Esophagus muscularis mucosa (tissue), 4 donors: ENCODE measurements around the gene SCGB3A1.

Source experiments
- EP300 ChIP-seq: sonication (generic); formaldehyde crosslinking; IDR thresholded peaks from one replicate; pipeline ENCODE4 v1.6.1; 2017; ENCODE audit warnings: antibody characterized with exemption
- POLR2A ChIP-seq: fragments of 450-650 bp; IDR thresholded peaks from one replicate; pipeline ENCODE4 v1.6.1; 2017; ENCODE audit warnings: antibody characterized with exemption, moderate library complexity, mild to moderate bottlenecking, low read depth
- POLR2AphosphoS5 ChIP-seq, 2 donors: sonication (generic); formaldehyde crosslinking; IDR thresholded peaks; one replicate each; pipeline ENCODE4 v1.6.1; 2017; ENCODE audit warnings: antibody characterized with exemption in 2 of 2
- TF ChIP-seq, protein P1 (sequence below), 3 experiments: fragments of 200-600 bp in 2 of 3; fragments of 450-650 bp in 1 of 3; sonication (generic) in 2 of 3; IDR thresholded peaks; one replicate each; pipeline ENCODE4 v1.5.1; 2017 to 2019; ENCODE audit warnings: antibody characterized with exemption in 3 of 3, mild to moderate bottlenecking in 2 of 3, moderate library complexity in 1 of 3

DNA sequence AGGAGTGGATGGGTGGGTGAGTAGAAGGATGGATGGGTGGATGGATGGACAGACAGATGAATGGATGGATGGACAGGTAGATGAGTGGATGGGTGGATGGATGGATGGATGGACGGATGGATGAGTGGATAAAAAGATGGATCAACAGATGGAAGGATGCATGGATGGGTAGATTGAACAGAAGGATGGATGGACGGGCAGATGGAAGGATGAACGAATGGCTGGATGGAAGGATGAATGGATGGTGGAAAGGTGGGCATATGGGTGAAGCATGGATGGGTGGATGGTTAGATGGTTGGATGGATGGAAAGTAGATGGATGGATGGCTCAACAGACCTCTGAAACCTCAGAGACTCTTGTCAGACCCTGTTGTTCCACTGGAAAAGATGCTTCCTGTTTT is 48.0 kb upstream of the SCGB3A1 start:
- TF ChIP-seq, protein P1, sequence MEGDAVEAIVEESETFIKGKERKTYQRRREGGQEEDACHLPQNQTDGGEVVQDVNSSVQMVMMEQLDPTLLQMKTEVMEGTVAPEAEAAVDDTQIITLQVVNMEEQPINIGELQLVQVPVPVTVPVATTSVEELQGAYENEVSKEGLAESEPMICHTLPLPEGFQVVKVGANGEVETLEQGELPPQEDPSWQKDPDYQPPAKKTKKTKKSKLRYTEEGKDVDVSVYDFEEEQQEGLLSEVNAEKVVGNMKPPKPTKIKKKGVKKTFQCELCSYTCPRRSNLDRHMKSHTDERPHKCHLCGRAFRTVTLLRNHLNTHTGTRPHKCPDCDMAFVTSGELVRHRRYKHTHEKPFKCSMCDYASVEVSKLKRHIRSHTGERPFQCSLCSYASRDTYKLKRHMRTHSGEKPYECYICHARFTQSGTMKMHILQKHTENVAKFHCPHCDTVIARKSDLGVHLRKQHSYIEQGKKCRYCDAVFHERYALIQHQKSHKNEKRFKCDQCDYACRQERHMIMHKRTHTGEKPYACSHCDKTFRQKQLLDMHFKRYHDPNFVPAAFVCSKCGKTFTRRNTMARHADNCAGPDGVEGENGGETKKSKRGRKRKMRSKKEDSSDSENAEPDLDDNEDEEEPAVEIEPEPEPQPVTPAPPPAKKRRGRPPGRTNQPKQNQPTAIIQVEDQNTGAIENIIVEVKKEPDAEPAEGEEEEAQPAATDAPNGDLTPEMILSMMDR (IDR thresholded peaks at IDR 0.05) = no peak
- TF ChIP-seq EP300 (no peak), POLR2A (no peak), POLR2AphosphoS5 (IDR thresholded peaks at IDR 0.05) (no peak)
